Liver (tissue), 3 donors: ENCODE results near the gene APPL1.

ENCODE experiments used
- FOXA1 ChIP-seq: IDR thresholded peaks from 2 replicates; pipeline ENCODE4 v1.6.1; 2016; ENCODE audit warnings: antibody characterized with exemption
- REST ChIP-seq: IDR thresholded peaks from 2 replicates; pipeline ENCODE4 v1.6.1; 2016; ENCODE audit warnings: antibody characterized with exemption, mild to moderate bottlenecking
- TAF1 ChIP-seq: conservative IDR thresholded peaks from 2 replicates; pipeline ENCODE4 v1.6.1; 2016; ENCODE audit warnings: antibody characterized with exemption, mild to moderate bottlenecking
- TF ChIP-seq, protein P1 (sequence below): fragments of 150-350 bp; IDR thresholded peaks from 2 replicates; pipeline ENCODE4 v1.5.1; 2017; ENCODE audit warnings: improper control_type of control experiment, low read depth, low read length; ENCODE audit not compliant: missing input control
- donor health status: healthy.
- donor health status: healthy.

GRCh38 chr3:57298041-57298440, 70.5 kb downstream of the APPL1 start:
- TF ChIP-seq, protein P1, sequence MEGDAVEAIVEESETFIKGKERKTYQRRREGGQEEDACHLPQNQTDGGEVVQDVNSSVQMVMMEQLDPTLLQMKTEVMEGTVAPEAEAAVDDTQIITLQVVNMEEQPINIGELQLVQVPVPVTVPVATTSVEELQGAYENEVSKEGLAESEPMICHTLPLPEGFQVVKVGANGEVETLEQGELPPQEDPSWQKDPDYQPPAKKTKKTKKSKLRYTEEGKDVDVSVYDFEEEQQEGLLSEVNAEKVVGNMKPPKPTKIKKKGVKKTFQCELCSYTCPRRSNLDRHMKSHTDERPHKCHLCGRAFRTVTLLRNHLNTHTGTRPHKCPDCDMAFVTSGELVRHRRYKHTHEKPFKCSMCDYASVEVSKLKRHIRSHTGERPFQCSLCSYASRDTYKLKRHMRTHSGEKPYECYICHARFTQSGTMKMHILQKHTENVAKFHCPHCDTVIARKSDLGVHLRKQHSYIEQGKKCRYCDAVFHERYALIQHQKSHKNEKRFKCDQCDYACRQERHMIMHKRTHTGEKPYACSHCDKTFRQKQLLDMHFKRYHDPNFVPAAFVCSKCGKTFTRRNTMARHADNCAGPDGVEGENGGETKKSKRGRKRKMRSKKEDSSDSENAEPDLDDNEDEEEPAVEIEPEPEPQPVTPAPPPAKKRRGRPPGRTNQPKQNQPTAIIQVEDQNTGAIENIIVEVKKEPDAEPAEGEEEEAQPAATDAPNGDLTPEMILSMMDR, result no peak
- no peak for TF ChIP-seq REST
- TF ChIP-seq TAF1, result no peak
- TF ChIP-seq FOXA1, result no peak
